Measurements from ENCODE around the gene CD40. TPM values are rescaled to one million over a fixed set of nuclear protein-coding genes. Genes with fewer than 3 reads are reported as not detected.

Gene CD40
- total RNA-seq, 2 experiments from 2014 or later: 34.7 to 64.2 TPM

DNA sequence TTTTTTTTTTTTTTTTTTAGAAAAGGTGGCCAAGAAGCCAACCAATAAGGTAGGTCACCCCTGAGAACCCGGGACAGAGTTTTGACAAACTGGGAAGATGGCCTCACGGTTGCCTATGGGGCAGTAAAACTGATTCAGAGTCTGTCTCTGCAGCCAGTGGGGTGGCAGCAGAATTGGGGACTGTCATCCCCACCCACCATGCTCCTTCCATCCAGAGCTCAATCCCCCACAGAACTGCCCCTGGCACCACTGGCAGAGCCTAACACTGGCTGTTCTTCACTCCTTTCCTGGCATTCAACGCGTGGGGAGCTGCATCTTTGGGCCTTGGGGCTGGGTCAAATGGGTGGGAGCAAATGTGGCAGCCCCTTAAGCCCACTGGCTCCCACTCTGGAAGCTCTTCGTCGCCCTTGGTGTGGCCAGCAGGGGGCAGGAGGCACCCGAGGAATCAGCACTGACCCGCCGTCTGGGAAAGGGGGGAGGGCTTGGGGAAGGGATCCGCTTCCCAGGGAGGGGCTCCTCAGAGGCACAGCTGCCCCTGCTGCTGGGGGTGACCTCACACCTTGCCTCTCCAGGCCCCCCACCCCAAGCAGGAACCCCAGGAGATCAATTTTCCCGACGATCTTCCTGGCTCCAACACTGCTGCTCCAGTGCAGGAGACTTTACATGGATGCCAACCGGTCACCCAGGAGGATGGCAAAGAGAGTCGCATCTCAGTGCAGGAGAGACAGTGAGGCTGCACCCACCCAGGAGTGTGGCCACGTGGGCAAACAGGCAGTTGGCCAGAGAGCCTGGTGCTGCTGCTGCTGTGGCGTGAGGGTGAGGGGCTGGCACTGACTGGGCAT, 10.4 kb downstream of the CD40 start:
- Histone ChIP-seq H3K9me2 (ENCODE audit: insufficient read depth, low read length) (no peaks in the 10 kb centered on the region), H3K79me2 (ENCODE audit: insufficient read depth, low read depth, low read length) (no peaks in the 10 kb centered on the region), H2AFZ (ENCODE audit: low read length) (no peak overlapping the region), H3K4me1 (ENCODE audit: insufficient read depth, low read length, poor library complexity, severe bottlenecking) (no peaks in the 10 kb centered on the region), H3K9me3 (ENCODE audit: low read length) (no peaks in the 10 kb centered on the region), H3K27ac (ENCODE audit: low read depth, low read length, poor library complexity, severe bottlenecking) (no peak overlapping the region), H3K4me2 (ENCODE audit: low read length) (no peak overlapping the region), H3K36me3 (ENCODE audit: insufficient read depth, low read length) (peaks cover 53% of the 10 kb centered on the region), H3K4me3 (ENCODE audit: low read depth, low read length, poor library complexity, severe bottlenecking) (no peak overlapping the region), H4K20me1 (ENCODE audit: insufficient read depth, low read length) (0 out of 2 replicates have a peak, but pooled peaks cover 3% of the 10 kb centered on the region)
- DNase-seq (ENCODE audit: low spot score): peak; percentile 17
- BruUV-seq (replicated peaks): no TSS peak
- ChIA-PET POLR2A (no interaction called here), CTCF (ENCODE audit: unreplicated experiment) (no interaction called here)
- intact Hi-C loops (cut with micrococcal nuclease; ENCODE audit: unreplicated experiment): no loop called here
- TF ChIP-seq CTCF (conservative IDR thresholded peaks at IDR 0.05; ENCODE audit: low read length) (peak; percentile 70), EZH2phosphoT487 (IDR thresholded peaks at IDR 0.05; ENCODE audit: borderline replicate concordance, low read depth, low read length) (no peak)

- Histone ChIP-seq H3K4me1 (ENCODE audit: insufficient read depth, low read length, poor library complexity, severe bottlenecking) (no peaks in the 10 kb centered on the region), H3K4me2 (ENCODE audit: low read length) (no peak overlapping the region), H3K9me2 (ENCODE audit: insufficient read depth, low read length) (no peaks in the 10 kb centered on the region), H3K27ac (ENCODE audit: low read depth, low read length, poor library complexity, severe bottlenecking) (no peak overlapping the region), H4K20me1 (ENCODE audit: insufficient read depth, low read length) (0 out of 2 replicates have a peak, but pooled peaks cover 3% of the 10 kb centered on the region), H3K4me3 (ENCODE audit: low read depth, low read length, poor library complexity, severe bottlenecking) (no peak overlapping the region), H3K9me3 (ENCODE audit: low read length) (no peaks in the 10 kb centered on the region), H3K36me3 (ENCODE audit: insufficient read depth, low read length) (peaks cover 40% of the 10 kb centered on the region), H2AFZ (ENCODE audit: low read length) (no peak overlapping the region), H3K79me2 (ENCODE audit: insufficient read depth, low read depth, low read length) (no peaks in the 10 kb centered on the region)
- no peak for DNase-seq (ENCODE audit: low spot score)
- no TSS peak for BruUV-seq (replicated peaks)
- POLR2A ChIA-PET: no interaction called here
- TF ChIP-seq CTCF (conservative IDR thresholded peaks at IDR 0.05; ENCODE audit: low read length): no peak
- TF ChIP-seq EZH2phosphoT487 (IDR thresholded peaks at IDR 0.05; ENCODE audit: borderline replicate concordance, low read depth, low read length): no peak
- CTCF ChIA-PET (ENCODE audit: unreplicated experiment): interaction anchor here (0.6 kb wide), 1 partner anchor 21 kb away, joined by 3 read pairs; no protein-coding TSS in a partner anchor
- intact Hi-C loops (cut with micrococcal nuclease; ENCODE audit: unreplicated experiment): loop anchor here (5.0 kb wide), 2 partner anchors 108 to 552 kb away; no protein-coding TSS in a partner anchor
These were observed 11.9 kb downstream of the CD40 start for GRCh38 chr20:46129955-46130481.

DNA sequence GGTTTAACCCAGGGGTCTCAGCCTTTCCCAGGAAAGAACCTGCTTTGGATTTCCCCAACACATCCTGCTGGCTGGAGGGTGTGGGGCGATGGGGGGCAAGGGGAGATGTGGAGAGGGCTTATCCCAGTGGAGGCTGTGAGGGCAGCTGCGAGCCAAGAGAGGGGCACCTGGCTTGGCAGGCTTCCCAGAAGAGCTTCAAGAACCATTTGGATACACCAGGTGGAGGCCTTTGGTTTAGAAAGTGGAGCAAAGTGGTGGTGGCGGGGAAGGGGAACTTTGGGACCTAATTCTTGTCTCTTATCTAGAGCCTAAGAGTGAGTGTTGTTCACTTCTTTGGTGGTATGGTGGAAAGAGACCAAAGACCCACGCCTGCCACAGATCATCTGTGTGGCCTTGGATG, 12.4 kb downstream of the CD40 start:
- BruUV-seq (replicated peaks): no TSS peak
- CTCF ChIA-PET (ENCODE audit: unreplicated experiment): no interaction called here
- intact Hi-C loops (cut with micrococcal nuclease; ENCODE audit: unreplicated experiment): loop anchor here (5.0 kb wide), 2 partner anchors 108 to 552 kb away; no protein-coding TSS in a partner anchor
- Histone ChIP-seq H3K4me1 (ENCODE audit: insufficient read depth, low read length, poor library complexity, severe bottlenecking) (no peaks in the 10 kb centered on the region), H3K27ac (ENCODE audit: low read depth, low read length, poor library complexity, severe bottlenecking) (no peak overlapping the region), H3K4me3 (ENCODE audit: low read depth, low read length, poor library complexity, severe bottlenecking) (no peak overlapping the region), H4K20me1 (ENCODE audit: insufficient read depth, low read length) (0 out of 2 replicates have a peak, but pooled peaks cover 3% of the 10 kb centered on the region), H2AFZ (ENCODE audit: low read length) (no peak overlapping the region), H3K9me3 (ENCODE audit: low read length) (no peaks in the 10 kb centered on the region), H3K36me3 (ENCODE audit: insufficient read depth, low read length) (peaks cover 36% of the 10 kb centered on the region), H3K9me2 (ENCODE audit: insufficient read depth, low read length) (no peaks in the 10 kb centered on the region), H3K4me2 (ENCODE audit: low read length) (no peak overlapping the region), H3K79me2 (ENCODE audit: insufficient read depth, low read depth, low read length) (no peaks in the 10 kb centered on the region)
- TF ChIP-seq EZH2phosphoT487 (IDR thresholded peaks at IDR 0.05; ENCODE audit: borderline replicate concordance, low read depth, low read length) (no peak), CTCF (conservative IDR thresholded peaks at IDR 0.05; ENCODE audit: low read length) (no peak)
- POLR2A ChIA-PET: no interaction called here
- no peak for DNase-seq (ENCODE audit: low spot score)
